ENCODE measurements around the gene MICAL1.

DNA sequence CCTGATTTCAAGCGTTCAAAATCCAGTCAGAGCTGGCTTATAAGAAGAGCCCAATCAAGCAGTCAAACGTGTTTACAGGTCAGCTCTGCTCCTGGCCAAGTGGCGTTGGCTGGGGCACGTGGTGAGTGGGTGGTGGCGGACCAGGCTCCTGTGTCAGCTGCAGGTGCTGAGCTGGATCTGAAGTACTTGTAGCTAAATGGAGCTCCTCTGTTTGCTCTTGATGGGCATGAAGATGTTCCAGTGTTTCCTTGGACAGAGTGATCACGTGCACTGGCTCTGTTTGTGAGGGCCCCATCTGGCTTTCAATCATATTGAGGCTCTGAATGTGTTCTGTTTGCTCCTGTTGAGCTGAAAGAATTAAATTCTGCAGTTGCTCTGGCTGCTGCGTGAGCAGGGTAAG lies 10.2 kb upstream of the MICAL1 start:
- TF ChIP-seq, protein P1, sequence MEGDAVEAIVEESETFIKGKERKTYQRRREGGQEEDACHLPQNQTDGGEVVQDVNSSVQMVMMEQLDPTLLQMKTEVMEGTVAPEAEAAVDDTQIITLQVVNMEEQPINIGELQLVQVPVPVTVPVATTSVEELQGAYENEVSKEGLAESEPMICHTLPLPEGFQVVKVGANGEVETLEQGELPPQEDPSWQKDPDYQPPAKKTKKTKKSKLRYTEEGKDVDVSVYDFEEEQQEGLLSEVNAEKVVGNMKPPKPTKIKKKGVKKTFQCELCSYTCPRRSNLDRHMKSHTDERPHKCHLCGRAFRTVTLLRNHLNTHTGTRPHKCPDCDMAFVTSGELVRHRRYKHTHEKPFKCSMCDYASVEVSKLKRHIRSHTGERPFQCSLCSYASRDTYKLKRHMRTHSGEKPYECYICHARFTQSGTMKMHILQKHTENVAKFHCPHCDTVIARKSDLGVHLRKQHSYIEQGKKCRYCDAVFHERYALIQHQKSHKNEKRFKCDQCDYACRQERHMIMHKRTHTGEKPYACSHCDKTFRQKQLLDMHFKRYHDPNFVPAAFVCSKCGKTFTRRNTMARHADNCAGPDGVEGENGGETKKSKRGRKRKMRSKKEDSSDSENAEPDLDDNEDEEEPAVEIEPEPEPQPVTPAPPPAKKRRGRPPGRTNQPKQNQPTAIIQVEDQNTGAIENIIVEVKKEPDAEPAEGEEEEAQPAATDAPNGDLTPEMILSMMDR (IDR thresholded peaks at IDR 0.05): no peak
- no peak for TF ChIP-seq EZH2 (IDR thresholded peaks at IDR 0.05)
- TF ChIP-seq EZH2phosphoT487 (IDR thresholded peaks at IDR 0.05): no peak

Data from neural progenitor cell (in vitro differentiated cells).